CD4-positive, alpha-beta T cell treated with Interferon alpha-2 for 1 hour (primary cell): ENCODE measurements around the gene CFAP52.
"Not testable (repeated sequence)": the region's sequence is repeated elsewhere in the genome, so short reads cannot be mapped to it uniquely, and the experiment has no call there.

Source experiments
- DNase-seq, 2 donors: peaks; one replicate each; pipeline ENCODE4 v3.0.0-alpha.2; 2020 to 2022

The CFAP52 gene, protein sequence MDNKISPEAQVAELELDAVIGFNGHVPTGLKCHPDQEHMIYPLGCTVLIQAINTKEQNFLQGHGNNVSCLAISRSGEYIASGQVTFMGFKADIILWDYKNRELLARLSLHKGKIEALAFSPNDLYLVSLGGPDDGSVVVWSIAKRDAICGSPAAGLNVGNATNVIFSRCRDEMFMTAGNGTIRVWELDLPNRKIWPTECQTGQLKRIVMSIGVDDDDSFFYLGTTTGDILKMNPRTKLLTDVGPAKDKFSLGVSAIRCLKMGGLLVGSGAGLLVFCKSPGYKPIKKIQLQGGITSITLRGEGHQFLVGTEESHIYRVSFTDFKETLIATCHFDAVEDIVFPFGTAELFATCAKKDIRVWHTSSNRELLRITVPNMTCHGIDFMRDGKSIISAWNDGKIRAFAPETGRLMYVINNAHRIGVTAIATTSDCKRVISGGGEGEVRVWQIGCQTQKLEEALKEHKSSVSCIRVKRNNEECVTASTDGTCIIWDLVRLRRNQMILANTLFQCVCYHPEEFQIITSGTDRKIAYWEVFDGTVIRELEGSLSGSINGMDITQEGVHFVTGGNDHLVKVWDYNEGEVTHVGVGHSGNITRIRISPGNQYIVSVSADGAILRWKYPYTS

DNA sequence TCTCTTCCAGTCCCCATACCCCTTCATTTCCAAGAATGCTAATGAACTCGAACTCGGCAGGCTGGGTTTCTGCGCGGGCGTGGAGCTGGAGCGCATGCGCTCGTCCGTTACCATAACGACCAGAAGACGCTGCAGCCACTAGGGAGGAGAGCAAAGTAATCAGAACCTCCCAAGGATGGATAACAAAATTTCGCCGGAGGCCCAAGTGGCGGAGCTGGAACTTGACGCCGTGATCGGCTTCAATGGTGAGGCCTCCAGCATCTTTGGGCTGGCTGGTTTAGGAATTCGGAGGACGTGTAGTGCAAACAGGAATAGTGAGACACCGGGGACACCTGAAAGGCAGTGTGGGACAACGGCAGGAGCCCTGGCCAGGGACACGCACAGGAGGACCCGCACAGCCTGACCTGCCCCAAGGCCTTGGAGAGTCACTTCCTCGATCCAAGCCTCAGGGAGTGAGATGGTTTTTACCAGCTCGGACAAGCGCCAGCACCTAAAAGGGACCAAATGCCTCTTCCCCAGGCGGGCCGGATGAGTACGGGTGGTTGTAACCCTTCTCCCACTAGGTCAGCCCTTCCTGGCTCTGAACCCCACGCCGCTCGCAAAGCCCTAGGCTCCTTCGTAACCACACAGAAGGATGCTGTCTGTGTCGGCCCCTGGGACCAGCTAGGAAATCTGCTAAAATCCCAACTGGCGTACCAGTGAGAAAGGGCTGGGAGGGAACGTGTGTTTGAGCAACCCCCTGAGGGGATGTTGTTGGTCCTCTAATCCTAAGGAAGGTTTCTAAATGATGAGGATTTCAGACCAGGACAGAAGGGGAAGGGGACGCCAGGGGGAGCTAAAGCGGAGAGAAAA, at the start of gene CFAP52:
CFAP52 (plus strand) TSS at position 122 of the 852 bp plus-strand sequence; CDS start at position 176, 54 bp downstream.
- DNase-seq, result peak; percentile 78 to 84

DNA sequence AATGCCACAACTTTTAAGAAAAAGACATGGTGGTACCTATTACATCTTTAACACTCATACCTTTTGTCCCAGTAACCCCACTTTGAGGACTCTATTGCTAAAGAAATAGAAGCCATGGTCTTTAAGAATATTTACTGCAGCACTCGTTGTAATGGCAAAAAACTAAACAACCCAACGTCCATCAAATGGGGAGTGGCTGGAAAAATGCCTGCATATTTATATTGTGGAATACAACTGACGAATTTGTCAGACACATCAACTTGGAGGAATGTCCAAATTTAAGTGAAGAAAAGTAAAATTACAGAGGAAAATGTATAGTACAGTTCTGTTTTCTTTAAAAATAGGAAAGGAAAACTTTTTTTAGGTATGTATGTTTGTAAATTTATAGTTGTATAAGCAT, 48.7 kb upstream of the CFAP52 start:
- no peak for DNase-seq

DNA sequence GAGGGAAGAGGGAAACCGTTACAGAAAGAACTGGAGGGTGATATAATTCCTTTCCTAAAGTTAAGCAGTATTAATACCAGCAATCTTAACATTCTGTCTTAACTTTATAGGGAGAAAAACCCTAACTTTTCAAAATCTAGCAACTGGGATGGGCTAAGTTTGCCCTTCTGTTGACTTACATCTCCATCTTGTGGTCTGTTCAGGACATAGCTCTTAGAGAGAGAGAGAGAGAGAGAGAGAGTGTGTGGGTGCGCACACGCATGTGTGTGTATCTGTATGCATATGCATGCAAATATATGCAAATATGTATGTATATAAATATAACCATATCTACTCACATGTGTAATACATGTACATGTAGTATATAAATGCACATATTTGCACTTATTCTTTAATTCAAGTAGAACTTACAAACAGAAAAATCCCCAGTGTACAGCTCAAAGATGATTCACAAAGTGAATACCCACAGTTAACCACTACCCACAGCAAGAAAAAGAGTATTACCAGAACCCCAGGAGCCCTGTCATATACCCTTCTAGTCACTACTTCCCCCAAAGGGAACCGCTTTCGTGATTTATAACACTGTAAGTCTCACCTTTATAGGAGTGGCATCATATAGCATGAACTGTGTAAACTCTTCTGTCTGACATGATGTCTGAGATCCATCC, 47.3 kb upstream of the CFAP52 start:
- peak in 1 of 2 donors; percentile 14 for DNase-seq

DNA sequence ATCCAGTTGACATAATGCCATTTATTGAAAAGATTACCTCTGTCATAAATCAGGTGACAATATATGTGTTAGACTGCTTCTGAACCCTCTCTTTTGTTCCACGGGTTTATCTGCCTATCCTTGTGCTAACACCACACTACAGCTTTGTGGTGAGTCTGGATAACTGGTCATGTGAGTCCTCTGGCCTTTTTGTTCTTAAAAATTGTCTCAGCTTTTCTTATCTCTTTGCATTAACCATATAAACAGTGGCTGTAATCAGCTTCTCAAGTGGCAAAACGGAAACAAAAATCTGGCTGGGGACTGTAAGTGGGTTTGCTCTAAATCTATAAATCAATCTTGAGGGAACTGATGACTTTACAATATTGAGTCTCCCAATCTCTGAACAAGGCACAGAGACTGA, 45.4 kb upstream of the CFAP52 start:
- DNase-seq, result no peak

DNA sequence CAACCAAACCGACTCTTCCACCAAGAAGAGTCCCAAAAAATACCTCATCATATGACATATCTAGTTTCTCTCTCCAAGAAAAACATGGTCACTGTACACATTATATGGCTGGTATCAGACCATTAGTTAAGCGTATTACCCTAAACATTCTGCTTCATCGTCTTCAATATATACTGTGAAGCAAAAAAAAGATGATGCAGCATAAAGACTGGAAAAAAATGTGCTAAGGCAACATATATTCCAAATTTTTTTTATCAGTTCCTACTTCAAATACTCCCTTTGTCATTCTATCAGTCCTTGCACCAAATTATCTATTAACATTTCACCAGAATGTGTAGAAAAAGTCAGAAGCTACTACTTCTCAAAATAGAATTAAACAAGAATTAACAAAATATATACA, 43.7 kb upstream of the CFAP52 start:
- no peak for DNase-seq

DNA sequence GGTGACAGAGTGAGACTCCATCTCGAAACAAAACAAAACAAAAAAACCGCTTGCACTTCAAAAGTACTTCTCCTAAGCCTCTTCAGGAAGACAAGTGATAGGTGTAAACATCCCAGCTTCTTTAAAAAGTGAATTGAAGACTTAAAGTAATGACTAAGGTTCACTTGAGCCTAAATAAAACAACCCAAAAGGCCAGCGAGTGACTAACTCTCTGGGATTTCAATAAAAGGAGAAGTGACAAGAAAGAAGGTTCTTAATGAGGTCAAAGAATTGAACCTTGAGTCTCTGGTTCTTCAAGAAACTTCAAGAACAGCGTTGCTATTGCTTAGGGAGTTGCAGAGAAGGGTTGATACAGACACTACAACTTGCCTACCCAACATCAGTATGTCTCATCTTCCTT, 43.0 kb upstream of the CFAP52 start:
- DNase-seq, result no peak

DNA sequence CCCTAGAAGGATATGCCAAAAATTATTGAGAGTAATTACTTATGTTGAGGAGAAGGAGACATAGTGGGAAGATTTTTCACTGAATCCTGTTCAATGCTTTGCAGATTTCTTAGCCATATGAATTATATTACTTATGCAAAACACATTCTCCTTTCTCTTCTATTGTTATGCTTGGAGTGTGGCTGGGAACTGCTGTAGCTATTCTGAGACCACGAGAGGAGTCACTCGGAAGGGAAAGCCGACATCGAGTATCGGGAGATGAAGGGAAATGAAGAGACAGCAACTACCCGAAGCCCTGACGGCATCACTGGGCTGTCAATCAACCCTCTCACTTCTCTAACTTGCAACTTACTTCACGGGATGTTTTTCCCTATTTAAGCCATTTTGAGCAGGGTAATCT, 40.4 kb upstream of the CFAP52 start:
- no peak for DNase-seq

DNA sequence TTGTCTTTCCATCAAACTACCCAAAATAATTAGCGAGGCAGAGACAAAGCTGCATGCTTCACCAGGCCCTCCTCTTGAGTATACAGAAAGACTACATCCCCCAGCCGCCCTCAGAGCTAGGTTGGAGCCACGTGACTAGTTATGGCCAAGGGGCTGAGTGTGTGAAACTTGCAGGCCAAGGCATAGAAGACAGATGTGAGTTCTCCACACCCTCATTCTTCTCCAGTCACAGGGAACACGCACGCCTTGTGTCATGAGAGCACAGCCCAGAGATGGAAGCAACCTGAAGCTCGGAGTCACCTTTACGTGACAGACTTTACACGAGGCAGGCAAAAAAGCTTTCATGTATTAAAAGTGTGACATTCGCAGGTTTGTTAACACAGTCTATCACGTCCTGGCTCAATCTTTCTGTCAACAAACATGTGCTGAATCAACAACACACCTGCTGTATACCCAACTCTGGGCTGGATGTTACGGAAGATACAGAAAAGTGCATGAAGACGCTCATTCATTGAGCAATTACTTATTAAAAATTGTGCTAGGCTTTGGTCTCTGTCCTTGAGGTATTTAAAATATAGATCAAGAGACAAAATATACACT, 39.2 kb upstream of the CFAP52 start:
- no peak for DNase-seq

DNA sequence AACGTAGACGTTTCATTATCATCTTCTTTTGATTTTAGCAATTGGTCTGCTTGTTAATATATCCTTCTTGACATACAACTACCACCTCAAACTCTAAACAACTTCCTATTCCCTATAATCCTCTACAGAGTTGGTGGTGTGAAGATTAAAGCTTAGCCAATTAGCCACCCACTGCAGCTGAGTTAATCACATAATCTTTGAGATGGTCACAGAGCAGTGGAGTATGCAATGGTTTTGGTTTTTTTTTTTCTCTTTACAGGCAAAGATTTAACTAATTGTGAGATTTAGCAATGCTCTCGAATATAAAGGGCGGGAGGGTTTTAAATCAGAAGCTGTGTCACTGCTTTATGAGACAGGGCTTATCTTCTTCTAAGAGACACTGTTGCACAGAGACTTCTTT, 37.8 kb upstream of the CFAP52 start:
- no peak for DNase-seq

DNA sequence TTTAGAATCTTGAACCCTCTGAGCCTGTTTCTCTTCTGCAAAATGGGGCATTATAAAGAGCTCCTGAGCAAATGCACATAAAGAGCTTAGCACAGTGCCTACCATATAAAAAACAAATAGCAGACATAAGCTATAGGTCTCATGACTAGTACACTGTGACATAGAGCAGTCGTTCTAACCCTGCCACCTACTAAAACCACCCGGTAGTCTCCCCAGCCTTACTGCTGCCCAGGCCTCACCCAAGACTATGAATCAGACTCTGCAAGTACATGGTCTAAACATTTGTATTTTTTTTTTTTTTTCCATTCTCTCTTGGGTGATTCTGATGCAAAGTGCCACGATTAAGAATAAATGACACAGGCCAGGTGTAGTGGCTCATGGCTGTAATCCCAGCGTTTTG, 34.7 kb upstream of the CFAP52 start:
- no peak for DNase-seq

DNA sequence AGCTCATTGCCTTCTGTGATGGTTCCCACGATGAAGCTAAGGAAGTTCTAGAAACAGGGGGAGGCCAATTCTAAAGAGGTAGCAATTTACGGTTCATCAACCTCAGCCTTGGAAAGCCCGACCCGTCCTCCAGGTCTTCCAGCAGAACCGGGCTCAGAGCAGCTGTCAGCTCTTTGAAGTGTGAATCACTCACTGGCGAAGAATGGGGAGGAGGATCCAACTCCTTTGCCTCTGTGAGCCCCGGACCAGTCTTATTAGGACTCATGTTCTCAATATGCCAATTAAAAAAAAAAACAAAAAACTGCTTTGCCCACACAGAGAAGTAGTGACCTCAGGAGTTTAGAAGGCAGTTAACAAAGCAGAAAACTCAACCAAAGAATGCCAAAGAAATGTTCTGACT, 32.2 kb upstream of the CFAP52 start:
- DNase-seq, result no peak

DNA sequence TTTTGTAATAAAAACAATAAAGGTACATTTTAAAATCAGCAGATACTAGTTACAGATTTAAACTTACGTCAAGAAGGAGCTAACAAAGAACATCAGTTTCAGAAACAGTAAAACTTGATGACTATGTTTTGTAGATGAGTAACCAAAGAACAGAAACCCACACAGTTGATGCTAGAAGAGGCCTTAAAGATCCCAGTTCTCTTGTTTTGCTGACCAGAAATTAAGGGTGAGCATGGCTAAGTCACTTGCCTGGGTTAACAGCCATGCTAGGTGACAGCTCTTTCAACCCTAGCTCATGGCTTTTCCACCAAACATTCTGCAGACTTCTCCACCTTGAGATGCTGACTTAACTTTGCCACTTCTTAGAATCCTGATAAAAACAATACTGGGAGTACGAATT, 27.2 kb upstream of the CFAP52 start:
- DNase-seq, result no peak

DNA sequence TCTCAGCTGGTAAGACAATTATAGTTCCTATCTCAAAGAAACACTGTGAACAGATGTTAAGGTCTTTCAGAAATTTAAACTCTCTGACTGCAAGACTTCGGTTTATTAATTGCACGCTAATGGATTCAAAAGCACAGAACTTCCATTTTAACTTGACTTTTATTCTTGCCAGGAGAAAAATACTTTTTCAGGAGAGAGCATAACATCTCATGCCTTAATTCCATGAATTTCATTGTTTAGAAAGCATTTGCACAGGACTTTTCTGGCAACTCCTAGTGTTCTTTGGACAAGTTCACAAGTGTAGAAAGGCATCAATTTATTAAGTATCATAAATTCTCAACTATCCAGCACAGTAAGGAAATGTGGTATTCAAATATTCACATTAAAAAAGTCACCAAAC, 23.3 kb upstream of the CFAP52 start:
- DNase-seq, result no peak

DNA sequence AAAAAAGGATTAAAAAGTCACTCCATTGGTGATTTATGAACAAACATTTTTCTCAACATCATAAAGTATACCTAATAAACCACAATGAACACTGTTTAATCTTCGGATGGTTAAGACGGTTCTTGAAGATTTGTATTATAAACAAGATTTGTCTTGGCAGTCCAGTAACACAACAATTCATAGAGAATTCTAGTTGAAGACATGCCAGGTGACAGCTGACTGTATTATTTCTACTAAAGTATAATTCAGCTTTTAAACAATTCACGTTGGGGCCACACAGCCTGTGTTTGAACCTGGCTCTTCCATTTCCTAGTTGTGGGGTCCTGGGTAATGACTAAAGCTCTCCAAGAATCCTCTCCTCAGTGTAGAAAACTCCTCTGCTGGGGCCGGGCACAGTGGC, 22.8 kb upstream of the CFAP52 start:
- no peak for DNase-seq

DNA sequence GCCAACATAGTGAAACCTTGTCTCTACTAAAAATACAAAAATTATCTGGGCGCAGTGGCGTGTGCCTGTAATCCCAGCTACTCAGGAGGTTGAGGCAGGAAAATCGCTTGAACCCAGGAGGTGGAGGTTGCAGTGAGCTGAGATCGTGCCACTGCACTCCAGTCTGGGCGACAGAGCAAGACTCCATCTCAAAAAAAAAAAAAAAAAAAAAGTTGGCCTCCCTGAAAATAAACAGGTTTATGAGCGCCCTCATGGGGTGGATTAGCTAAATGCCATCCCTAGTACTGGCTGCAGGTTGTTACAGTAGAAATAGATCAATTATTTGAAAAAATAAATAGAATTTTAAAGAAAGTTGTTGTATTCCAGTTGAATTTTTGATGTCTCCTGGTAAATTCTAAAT, 21.7 kb upstream of the CFAP52 start:
- peak; percentile 27 to 63 for DNase-seq

DNA sequence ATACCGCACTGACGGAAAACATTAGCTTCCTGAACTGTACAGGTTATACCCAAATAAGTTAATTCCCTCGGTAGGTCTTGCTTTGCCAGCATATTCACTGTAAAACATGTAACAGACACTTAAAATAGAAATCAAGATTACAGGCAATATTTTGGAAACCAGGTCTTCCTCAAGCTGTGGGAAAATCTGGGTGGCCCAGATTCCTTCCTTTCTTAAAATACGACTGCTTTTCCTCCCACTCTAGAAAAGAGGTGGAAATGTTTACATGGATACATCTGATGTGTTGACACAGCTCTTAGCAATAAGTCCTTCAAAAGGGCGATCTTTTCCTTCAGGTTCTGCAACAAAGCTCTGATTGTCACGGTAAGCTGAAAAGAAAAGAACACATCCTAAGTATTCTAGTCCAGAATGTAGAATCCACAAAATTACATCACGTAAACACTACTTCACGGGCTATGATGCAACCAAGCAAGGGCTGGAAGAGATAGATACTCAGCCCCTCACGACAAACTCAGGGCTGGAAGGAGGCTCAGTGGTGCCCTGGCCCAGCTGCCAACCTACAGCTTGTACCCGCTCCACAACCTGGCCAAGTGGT, 19.2 kb upstream of the CFAP52 start:
- no peak for DNase-seq

DNA sequence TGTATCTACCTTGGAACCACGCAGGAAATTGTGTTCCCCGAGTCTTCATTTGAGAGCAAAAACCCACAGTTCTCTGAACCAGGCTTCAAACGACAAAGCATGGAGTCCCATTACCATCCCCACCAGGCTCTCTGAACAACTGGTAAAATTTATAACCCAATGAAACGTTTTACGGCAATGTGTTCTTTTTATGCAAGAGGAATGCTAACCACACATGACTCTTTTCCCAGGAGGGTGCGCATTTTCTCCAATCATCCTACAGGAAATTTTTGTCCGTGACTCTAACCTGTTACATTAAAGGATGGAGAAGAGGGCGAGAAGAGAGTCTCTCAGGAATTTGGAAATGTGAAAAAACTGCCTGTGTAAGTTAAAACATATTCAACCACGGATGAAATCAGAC, 18.6 kb upstream of the CFAP52 start:
- no peak for DNase-seq

DNA sequence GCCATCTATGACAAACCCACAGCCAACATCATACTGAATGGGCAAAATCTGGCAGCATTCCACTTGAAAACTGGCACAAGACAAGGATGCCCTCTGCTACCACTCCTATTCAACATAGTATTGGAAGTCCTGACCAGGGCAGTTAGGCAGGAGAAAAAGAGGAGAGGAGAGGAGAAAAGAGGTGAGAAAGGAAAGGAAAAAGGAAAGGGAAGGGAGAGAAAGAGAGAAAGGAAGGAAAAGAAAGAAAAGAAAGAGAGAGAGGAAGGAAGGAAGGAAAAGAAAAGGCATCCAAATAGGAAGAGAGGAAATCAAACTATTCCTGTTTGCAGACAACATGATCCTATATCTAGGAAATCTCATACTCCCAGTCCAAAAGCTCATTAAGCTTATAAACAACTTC, 12.3 kb upstream of the CFAP52 start:
- no peak for DNase-seq

DNA sequence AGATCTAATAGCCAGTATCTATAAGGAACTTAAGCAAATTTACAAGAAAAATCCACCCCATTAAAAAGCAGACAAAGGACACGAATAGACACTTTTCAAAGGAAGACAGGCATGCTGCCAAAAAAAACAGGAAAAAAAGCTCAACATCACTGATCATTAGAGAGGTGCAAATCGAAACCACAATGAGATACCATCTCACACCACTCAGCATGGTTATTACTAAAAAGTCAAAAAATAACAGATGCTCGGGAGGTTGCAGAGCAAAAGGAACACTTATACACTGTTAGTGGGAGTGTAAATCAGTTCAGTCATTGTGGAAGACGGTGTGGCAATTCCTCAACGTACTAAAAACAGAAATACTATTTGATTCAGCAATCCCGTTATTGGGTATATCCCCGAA, 10.4 kb upstream of the CFAP52 start:
- DNase-seq, result peak in 1 of 2 donors; percentile 37

DNA sequence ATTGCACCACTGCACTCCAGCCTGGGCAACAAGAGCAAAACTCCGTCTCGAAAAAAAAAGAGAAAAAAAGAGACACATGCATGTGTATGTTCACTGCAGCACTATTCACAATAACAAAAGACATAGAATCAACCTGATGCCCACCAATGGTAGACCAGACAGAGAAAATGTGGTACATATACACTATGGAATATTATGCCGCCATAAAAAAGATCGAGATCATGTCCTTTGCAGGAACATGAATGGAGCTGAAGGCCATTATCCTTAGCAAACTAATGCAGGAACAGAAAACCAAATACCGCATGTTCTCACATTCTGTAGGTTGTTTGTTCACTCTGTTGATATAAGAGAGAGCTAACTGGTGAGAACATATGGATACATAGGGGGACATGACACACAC, 9.7 kb upstream of the CFAP52 start:
- not testable (repeated sequence) for DNase-seq

DNA sequence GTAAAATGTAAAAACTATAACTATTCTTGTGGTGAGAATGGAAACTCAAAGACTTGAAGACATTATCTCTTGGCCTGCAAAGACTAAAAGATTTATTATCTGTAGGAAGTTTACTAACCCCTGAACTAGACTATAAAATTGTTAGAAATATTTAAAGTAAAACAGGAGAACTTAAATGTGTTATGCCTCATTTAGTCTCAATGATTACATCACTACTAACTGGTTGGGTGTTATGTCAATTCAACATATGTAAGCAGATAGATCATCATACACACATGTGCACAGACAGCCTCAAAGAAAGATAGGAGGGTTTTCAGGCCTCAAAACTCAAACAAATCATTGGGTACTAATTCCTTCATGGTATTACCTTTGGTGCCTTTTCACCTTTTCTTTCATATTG, 8.4 kb upstream of the CFAP52 start:
- no peak for DNase-seq

DNA sequence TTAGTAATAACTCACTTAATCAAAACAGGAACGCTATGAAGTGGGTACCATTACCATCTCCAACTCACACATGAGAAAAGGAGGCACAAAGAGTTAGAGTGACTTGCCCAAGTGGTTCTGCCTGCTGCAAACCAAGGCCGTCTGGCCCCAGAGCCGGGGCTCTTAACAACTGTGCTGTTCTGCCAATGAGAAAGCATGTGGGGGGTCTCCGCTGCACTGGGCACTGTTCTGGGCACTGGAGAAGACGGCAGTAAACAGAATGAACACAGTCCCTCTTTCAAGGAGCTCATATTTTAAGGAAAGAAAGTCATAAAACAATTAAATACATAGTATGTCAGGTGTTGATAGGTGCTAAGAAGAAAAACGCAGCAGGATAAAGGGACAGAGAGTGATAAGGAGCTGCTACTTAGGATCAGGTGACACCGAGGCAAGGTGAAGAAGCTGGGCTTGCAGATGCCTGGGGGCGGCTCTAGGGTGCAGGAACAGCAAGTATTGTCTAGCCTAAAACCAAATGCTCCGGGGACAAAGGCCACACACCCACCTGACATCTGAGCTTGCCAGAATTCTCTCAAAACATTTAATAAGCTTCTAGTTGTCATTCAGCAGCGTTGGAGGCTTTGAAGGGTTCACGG, 7.4 kb upstream of the CFAP52 start:
- DNase-seq, result no peak
